Inflammatory macrophage (primary cell): Measurements from ENCODE around the gene PASD1.
"Not testable (repeated sequence)": the region's sequence is repeated elsewhere in the genome, so short reads cannot be mapped to it uniquely, and the experiment has no call there.

ENCODE experiments used
- DNase-seq, 2 donors: peaks; one replicate each; pipeline ENCODE4 v3.0.0-alpha.2; 2020 to 2022
- total RNA-seq, 18 experiments: gene quantifications; one replicate each; lab custom pipeline; 2026; ENCODE audit warnings: mixed read lengths in 6 of 18, inconsistent platforms in 2 of 18; lab: John Stamatoyannopoulos, UW

PASD1 gene, protein sequence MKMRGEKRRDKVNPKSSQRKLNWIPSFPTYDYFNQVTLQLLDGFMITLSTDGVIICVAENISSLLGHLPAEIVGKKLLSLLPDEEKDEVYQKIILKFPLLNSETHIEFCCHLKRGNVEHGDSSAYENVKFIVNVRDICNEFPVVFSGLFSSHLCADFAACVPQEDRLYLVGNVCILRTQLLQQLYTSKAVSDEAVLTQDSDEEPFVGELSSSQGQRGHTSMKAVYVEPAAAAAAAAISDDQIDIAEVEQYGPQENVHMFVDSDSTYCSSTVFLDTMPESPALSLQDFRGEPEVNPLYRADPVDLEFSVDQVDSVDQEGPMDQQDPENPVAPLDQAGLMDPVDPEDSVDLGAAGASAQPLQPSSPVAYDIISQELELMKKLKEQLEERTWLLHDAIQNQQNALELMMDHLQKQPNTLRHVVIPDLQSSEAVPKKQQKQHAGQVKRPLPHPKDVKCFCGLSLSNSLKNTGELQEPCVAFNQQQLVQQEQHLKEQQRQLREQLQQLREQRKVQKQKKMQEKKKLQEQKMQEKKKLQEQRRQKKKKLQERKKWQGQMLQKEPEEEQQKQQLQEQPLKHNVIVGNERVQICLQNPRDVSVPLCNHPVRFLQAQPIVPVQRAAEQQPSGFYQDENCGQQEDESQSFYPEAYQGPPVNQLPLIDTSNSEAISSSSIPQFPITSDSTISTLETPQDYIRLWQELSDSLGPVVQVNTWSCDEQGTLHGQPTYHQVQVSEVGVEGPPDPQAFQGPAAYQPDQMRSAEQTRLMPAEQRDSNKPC
- total RNA-seq, result 0 to 0.29 (median 0) reads per million in 18 experiments

DNA sequence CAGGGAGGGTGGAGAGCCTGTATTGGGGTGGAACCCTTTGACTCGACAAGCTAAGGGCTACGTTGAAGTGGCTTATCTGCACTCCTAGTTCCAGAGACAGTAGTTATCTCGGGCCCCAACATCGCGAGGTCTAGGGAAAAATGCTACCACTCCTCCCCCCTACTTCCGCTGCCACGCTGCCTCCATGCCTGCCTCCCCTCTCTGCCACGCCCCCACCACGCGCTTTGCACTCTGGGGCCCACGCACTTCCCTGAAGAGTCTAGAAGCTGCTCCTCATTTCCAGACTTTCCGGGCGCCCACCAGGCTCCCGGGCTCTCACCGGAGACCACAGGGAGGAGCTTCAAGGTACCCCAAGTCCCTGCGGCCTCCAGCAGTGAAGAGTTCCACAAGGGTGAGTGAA is at the start of gene PASD1:
Gene PASD1 (plus strand): TSS at position 227 of the 400 bp plus-strand sequence. CDS start 37,879 bp downstream, outside the sequence.
- DNase-seq, result no peak

DNA sequence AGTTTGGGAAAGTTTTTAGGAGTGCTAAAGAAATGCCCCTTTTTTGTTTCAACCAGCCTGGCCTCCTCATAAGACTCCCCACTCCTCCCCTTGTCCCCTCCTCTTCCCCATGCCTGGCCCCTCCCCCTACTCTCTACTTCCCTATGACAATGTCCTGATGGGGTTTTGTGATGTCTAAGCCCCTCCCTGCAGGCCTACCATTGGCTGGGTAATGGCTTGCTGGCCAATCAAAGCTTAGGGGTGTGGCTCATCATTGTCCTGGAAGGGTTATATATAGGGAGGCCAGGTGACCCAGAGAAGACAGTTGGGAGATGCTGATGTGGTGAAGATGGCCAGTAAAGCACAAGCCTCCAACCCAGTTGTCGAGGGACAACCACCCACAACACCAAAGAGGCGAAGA is 48.2 kb upstream of the PASD1 start:
- no peak for DNase-seq

DNA sequence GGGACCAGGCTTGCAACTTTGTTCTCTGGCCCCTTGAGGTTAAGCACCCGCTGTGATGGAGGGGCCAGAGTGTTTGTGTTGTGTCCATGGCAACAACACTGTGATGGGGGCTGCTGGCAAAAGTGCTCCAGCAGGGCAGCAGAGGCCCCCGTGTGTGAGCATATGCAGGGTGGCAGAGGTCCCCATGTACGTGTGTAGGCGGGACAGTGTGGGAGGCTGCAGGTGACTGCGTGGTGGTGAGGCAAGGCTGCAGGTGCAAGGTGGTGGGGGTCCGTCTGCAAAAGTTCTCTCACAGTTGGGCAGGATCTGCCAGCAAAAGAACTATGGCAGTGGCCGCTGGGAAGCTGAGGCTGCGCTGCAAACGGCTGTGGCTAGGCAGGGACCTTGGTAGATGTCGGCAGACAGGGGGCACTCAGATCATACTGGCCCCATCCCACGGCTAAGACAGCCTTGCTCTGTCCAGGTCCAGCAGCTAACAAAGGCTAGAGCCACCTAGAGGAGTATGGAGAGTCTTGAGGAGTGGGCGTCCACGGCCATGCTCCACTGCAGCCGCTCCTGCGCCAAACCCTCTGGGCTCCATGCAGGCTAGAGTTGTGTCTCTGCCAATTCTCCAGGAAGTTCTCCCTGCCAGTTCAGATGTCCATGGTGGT is 46.8 kb upstream of the PASD1 start:
- no peak for DNase-seq

DNA sequence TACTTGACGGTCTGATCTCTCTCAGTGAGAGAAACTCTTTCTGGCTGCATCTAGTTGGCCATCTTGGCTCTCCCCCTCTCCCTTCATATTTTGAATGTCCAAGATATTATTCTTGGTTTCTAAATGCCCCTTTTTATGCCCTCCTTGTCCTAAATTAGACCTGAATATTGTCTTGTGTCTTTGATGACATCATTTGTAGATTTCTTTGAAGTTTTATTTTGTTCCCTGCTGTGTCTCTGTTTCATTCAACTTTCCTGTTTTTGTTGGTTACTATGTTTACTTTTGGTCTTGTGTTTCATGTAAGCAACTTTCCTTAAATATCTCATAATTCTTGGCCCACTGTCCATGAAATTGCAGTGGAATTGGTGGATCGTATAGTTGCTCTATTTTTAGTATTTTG is 46.1 kb upstream of the PASD1 start:
- no peak for DNase-seq

DNA sequence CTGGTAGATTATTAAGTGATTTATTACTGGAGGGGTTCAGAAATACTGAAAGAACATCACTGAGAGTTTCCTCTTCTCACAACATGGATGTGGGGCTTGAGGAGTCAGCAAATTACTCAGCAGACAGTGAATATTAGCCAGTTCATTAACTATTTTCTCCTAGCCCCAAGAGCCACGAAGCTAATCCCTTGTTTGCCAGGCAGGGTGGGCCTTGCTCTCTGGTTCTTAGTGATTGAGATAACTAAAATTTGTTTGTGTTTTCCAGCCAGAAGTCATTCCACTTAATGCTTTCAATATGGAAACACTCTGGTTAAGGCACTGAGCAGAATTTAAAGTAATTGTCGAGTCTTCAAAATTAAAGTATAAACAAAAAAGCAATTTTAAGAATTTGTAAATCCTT is 40.1 kb upstream of the PASD1 start:
- no peak for DNase-seq

GRCh38 chrX:151536571-151536970 is 26.9 kb upstream of the PASD1 start:
- DNase-seq, result no peak

- DNase-seq, result no peak
Observed at GRCh38 chrX:151537572-151537971, 25.9 kb upstream of the PASD1 start.

- DNase-seq, result no peak
Observed at GRCh38 chrX:151538190-151539122, 25.0 kb upstream of the PASD1 start.

DNA sequence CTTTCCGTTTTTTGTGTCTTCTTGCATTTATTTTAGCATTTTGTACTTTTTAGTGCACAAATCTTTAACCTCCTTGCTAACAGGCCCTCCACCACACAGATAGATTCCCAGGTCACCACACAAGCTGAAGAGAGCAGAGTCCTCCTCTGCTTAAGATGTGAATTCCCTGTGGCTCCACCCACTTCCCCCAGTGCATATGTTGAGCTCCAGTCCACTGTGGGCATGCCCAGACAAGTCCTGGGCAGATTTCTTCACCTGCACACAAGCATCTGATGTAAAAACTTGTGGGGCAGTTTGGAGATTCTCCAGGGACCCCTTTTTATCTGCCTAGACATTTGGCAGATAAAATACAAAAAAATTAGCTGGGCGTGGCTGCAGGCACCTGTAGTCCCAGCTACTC is 19.8 kb upstream of the PASD1 start:
- DNase-seq, result no peak

DNA sequence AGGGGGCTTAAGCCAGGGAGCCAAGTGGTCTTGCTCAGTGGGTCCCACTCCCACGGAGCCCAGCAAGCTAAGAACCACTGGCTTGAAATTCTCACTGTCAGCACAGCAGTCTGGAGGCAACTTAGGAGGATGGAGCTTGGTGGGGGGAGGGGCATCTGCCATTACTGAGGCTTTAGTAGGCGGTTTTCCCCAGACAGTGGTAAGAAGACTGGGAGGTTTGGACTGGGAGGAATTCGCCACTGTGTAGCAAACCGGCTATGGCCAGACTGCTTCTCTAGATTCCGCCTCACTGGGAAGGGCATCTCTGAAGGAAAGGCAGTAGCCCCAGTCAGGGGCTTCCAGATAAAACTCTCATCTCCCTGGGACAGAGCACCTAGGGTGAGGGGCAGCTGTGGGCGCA is 17.2 kb upstream of the PASD1 start:
- DNase-seq, result not testable (repeated sequence)

GRCh38 chrX:151551176-151551575 is 12.3 kb upstream of the PASD1 start:
- DNase-seq, result not testable (repeated sequence)

DNA sequence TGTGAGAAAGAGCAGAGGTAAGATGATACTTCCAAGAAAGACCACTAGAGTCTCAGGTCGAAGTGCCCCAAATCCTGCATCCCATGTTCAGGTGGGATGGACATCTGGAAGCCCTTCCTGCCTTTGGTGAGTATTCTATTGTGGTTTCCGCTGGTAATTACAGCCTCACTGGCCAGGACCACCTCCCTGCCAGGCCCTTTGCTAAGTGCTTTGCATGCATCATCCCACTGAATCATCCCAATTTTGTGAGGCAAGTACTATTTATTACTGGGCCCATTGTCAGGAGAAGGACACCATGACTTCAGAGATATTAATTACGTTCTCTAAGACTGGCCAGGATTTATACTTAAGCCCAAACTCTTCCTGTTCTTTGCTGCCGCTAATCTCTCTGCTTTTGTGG is 10.7 kb upstream of the PASD1 start:
- no peak for DNase-seq

GRCh38 chrX:151555301-151555700 is 8.2 kb upstream of the PASD1 start:
- not testable (repeated sequence) for DNase-seq

DNA sequence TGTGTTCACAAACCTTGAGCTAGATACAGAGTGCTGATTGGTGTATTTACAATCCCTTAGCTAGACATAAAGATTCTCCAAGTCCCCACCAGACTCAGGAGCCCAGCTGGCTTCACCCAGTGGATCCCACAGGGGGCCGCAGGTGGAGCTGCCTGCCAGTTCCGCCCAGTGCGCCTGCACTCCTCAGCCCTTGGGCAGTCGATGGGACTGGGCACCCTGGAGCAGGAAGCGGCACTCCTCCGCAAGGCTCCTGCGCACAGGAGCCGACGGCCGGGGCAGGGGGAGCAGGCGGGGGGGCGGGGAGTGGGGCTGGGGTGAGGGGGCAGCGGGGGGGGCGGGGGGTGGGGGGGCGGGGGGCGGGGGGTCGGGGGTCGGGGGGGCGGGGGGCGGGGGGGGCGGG is 990 bp upstream of the PASD1 start:
- not testable (repeated sequence) for DNase-seq

GRCh38 chrX:151563003-151563402 is 472 bp upstream of the PASD1 start:
- not testable (repeated sequence) for DNase-seq

DNA sequence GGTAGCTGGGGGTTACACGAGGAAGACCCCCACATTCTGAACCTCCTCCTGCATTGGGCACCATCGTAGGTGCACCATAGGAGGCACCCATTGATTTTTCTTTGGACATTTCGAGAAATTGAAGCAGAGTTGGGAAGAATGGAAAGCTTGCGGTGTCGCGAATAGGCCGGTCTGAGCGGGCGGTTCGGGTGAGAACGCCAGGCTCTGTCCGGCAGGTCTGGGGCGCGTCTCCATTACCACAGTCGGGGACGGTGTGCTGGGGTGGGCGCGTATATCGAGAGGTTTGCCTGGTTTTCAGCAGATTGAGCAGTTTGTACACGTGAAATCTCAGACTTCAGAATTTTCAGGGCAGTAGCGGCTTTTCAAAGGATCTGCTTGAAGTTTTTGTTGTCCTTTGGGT is 560 bp downstream of the PASD1 start:
- no peak for DNase-seq

DNA sequence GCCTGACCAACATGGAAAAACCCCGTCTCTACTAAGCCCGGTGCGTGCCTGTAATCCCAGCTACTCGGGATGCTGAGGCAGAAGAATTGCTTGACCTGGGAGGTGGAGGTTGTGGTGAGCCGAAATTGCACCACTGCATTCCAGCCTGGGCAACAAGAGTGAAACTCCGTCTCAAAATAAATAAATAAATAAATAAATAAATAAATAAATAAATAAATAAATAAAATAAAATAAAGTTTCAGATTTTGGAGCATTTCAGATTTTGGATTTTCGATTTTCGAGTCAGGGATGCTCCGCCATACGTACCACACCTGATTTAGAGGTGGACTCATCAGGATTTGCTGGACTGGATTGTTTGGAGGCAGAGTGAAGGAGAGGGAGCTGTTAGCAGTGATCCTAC is 3.4 kb downstream of the PASD1 start:
- DNase-seq, result not testable (repeated sequence)

GRCh38 chrX:151570561-151570960 is 7.1 kb downstream of the PASD1 start:
- DNase-seq, result no peak

DNA sequence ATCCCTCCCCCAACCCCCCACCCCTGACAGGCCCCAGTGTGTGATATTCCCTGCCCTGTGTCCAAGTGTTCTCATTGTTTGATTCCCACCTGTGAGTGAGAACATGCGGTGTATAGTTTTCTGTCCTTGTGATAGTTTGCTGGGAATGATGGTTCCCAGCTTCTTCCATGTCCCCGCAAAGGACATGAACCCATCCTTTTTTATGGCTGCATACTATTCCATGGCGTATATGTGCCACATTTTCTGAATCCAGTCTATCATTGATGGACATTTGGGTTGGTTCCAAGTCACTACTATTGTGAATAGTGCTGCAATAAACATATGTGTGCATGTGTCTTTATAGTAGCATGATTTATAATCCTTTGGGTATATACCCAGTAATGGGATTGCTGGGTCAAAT is 29.9 kb downstream of the PASD1 start:
- DNase-seq, result not testable (repeated sequence)

DNA sequence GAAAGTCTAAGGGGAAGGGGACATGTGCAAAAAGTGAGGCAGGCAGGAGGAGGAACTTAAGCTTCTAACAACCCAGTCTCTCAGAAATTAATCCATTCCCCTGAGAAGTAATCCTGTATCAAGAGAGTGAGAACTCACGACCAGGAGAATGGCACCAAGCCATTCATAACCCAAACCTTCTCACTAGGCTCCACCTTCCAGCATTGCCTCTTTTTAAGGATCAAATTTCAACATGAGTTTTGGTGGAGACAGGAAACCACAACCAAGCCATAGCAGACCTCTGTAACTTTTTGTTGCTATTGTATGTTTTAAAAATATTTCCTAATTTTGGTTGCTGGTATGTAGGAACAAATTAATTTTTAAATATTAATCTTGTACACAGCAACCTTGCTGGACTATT is 32.8 kb downstream of the PASD1 start:
- DNase-seq, result no peak

DNA sequence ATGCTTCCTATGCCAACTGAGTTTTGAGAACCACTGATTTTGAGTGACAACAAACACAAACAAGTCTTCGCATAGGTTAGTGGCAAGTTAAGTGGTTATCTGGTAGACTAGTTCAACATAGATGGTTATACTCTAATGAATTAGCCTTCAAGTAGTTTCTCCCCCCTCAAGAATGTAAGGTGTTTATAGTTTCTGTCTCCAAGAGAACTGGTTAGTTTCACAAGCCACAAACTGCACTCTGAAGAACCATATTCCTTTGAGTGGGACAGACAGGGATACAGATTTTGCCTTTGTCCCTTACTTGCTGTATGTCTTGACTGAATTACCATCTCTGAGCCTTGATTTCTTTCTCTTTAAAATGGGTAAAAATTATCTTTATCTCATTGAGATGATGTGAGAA is 41.5 kb downstream of the PASD1 start:
- DNase-seq, result no peak

GRCh38 chrX:151609222-151609621 is 45.7 kb downstream of the PASD1 start:
- no peak for DNase-seq
